HCT116 (cell line): Measurements from ENCODE around the gene CLCA4. TPM values are rescaled to one million over a fixed set of nuclear protein-coding genes. Genes with fewer than 3 reads are reported as not detected.

ENCODE experiments used
- ATAC-seq: fragments of 200-7000 bp; cut with Tn5 transposase; 2 replicates; pipeline ENCODE4 v1.9.1; 2020; ENCODE audit warnings: mild to moderate bottlenecking, moderate library complexity
- BruUV-seq: library from RNA; stranded (reverse); fragments of 400-500 nt; replicated peaks from 2 replicates; lab custom pipeline; 2021; lab: Mats Ljungman, UMichigan
- CTCF ChIA-PET: fragments of 300-600 bp; sonication (Branson Sonifier 250); formaldehyde crosslinking; loops from one replicate; lab custom pipeline; 2021; ENCODE audit warnings: antibody characterized with exemption; lab: Charles Lee
- POLR2A ChIA-PET: fragments of 300-600, 350-600 bp; sonication (Branson Sonifier 250); formaldehyde crosslinking; loops from one replicate; lab custom pipeline; 2021; ENCODE audit warnings: antibody characterized with exemption; lab: Charles Lee
- RAD21 ChIA-PET, 2 experiments: fragments of 300-600 bp; sonication (Branson Sonifier 250); formaldehyde crosslinking; loops; one replicate each; lab custom pipeline; 2023; ENCODE audit warnings: low total read pairs in 2 of 2; ENCODE audit not compliant: uncharacterized antibody in 2 of 2, unreplicated experiment in 2 of 2, low non-redundant PET in 1 of 2; lab: Charles Lee
- DNase-seq: peaks from one replicate; pipeline ENCODE4 v3.0.0-alpha.2; 2010; ENCODE audit warnings: low read depth, low spot score
- H2AFZ ChIP-seq: fragments of 200-600 bp; shearing (Covaris generic), sonication (generic); 2 replicates; pipeline ENCODE4 v1.6.1; 2017; ENCODE audit warnings: low read depth, mixed run types, mixed read lengths, antibody characterized with exemption, low read length; ENCODE audit not compliant: poor library complexity, severe bottlenecking
- H3K27ac ChIP-seq: 2 replicates; pipeline ENCODE4 v1.5.1; 2012; ENCODE audit warnings: low read depth, low read length
- H3K27me3 ChIP-seq: fragments of 200-600 bp; sonication (generic); 2 replicates; pipeline ENCODE4 v1.6.1; 2016; ENCODE audit warnings: mixed run types, low read length, mixed read lengths; ENCODE audit not compliant: insufficient read depth
- H3K36me3 ChIP-seq, 2 experiments: fragments of 200-500 bp in 1 of 2; fragments of 200-600 bp in 1 of 2; sonication (Bioruptor generic) in 1 of 2; sonication (generic) in 1 of 2; 2 replicates each; pipeline versions ENCODE4 v1.5.1 to v1.6.1; 2014 to 2016; ENCODE audit warnings: low read length in 2 of 2, inconsistent platforms in 1 of 2, mixed read lengths in 1 of 2, mixed run types in 1 of 2; ENCODE audit not compliant: insufficient read depth in 2 of 2, control insufficient read depth in 1 of 2
- H3K4me1 ChIP-seq, 2 experiments: fragments of 200-600 bp in 1 of 2; sonication (generic) in 1 of 2; 2 replicates each; pipeline versions ENCODE4 v1.5.1 to v1.6.1; 2012 to 2017; ENCODE audit warnings: low read length in 2 of 2, inconsistent platforms in 1 of 2, mild to moderate bottlenecking in 1 of 2, mixed read lengths in 1 of 2, mixed run types in 1 of 2, moderate library complexity in 1 of 2; ENCODE audit not compliant: insufficient read depth in 2 of 2, control insufficient read depth in 1 of 2
- H3K4me2 ChIP-seq: fragments of 200-600 bp; sonication (generic); 2 replicates; pipeline ENCODE4 v1.6.1; 2017; ENCODE audit warnings: mixed run types, low read length, mixed read lengths
- H3K4me3 ChIP-seq, 2 experiments: fragments of 200-600 bp in 1 of 2; sonication (generic) in 1 of 2; replicated peaks in 1 of 2; 2 replicates each; pipeline ENCODE4 v1.5.1; 2011 to 2016; ENCODE audit warnings: low read length in 2 of 2, control low read depth in 1 of 2, low read depth in 1 of 2, mild to moderate bottlenecking in 1 of 2, mixed read lengths in 1 of 2, mixed run types in 1 of 2
- H3K79me2 ChIP-seq: fragments of 200-600 bp; sonication (generic); 2 replicates; pipeline ENCODE4 v1.6.1; 2017; ENCODE audit warnings: mild to moderate bottlenecking, mixed run types, low read length, moderate library complexity, mixed read lengths; ENCODE audit not compliant: insufficient read depth
- H3K9ac ChIP-seq: fragments of 200-600 bp; sonication (generic); 2 replicates; pipeline ENCODE4 v1.6.1; 2016; ENCODE audit warnings: low read length, mixed read lengths
- H3K9me2 ChIP-seq: fragments of 200-600 bp; sonication (generic), shearing (Covaris generic); 2 replicates; pipeline ENCODE4 v1.6.1; 2017; ENCODE audit warnings: mixed run types, mild to moderate bottlenecking, moderate library complexity; ENCODE audit not compliant: insufficient read depth
- H3K9me3 ChIP-seq, 2 experiments: fragments of 200-500 bp in 1 of 2; fragments of 200-600 bp in 1 of 2; sonication (Bioruptor generic) in 1 of 2; sonication (generic) in 1 of 2; 2 replicates each; pipeline ENCODE4 v1.6.1; 2014 to 2017; ENCODE audit warnings: low read length in 2 of 2, mixed read lengths in 2 of 2, inconsistent platforms in 1 of 2, low read depth in 1 of 2, mild to moderate bottlenecking in 1 of 2, mixed run types in 1 of 2, moderate library complexity in 1 of 2; ENCODE audit not compliant: control insufficient read depth in 1 of 2, insufficient read depth in 1 of 2
- H4K20me1 ChIP-seq: fragments of 200-600 bp; sonication (generic), shearing (Covaris generic); 2 replicates; pipeline ENCODE4 v1.6.1; 2017; ENCODE audit warnings: mixed run types, mild to moderate bottlenecking, moderate library complexity; ENCODE audit not compliant: insufficient read depth
- EGR1 ChIP-seq: IDR thresholded peaks from 2 replicates; pipeline ENCODE4 v1.6.1; 2012; ENCODE audit warnings: low read depth
- EZH2 ChIP-seq: fragments of 200-600 bp; sonication (generic); IDR thresholded peaks from 2 replicates; pipeline ENCODE4 v1.6.1; 2017; ENCODE audit warnings: antibody characterized with exemption, mixed run types
- JUND ChIP-seq: IDR thresholded peaks from 2 replicates; pipeline ENCODE4 v1.6.1; 2012
- POLR2AphosphoS5 ChIP-seq: IDR thresholded peaks from 2 replicates; pipeline ENCODE4 v1.6.1; 2011; ENCODE audit warnings: mild to moderate bottlenecking, low read depth, low read length, moderate library complexity
- RAD21 ChIP-seq: IDR thresholded peaks from 2 replicates; pipeline ENCODE4 v1.6.1; 2012; ENCODE audit warnings: low read depth, mild to moderate bottlenecking
- SIN3A ChIP-seq: IDR thresholded peaks from 2 replicates; pipeline ENCODE4 v1.6.1; 2012; ENCODE audit warnings: low read depth
- SP1 ChIP-seq: IDR thresholded peaks from 2 replicates; pipeline ENCODE4 v1.6.1; 2012; ENCODE audit warnings: low read depth
- SRF ChIP-seq: IDR thresholded peaks from 2 replicates; pipeline ENCODE4 v1.6.1; 2012; ENCODE audit warnings: low read depth
- TCF7L2 ChIP-seq: IDR thresholded peaks from 2 replicates; pipeline ENCODE4 v1.7.0; 2011; ENCODE audit warnings: borderline replicate concordance, inconsistent platforms; ENCODE audit not compliant: insufficient read depth, insufficient read length; ENCODE audit errors: extremely low read depth
- ZFX ChIP-seq: fragments of 450-650 bp; IDR thresholded peaks from 2 replicates; pipeline ENCODE4 v1.6.1; 2017
- intact Hi-C: fragments of 100-400 bp; cut with micrococcal nuclease; formaldehyde crosslinking; loops from 2 replicates; pipeline ENCODE4 v1.10.0; 2022
- total RNA-seq: library from RNA; stranded (reverse); gene quantifications from one replicate; pipeline ENCODE4 v1.2.1, GENCODE V29; 2021; ENCODE audit not compliant: unreplicated experiment
- TF ChIP-seq, protein P1 (sequence below): IDR thresholded peaks from 2 replicates; pipeline ENCODE4 v1.6.1; 2012
- TF ChIP-seq, protein P2 (sequence below): IDR thresholded peaks from 2 replicates; pipeline ENCODE4 v1.6.1; 2011; ENCODE audit warnings: mild to moderate bottlenecking, low read length, moderate library complexity; ENCODE audit not compliant: insufficient replicate concordance; ENCODE audit errors: extremely low read depth
- TF ChIP-seq, protein P3 (sequence below), 3 experiments: fragments of 200-600 bp in 1 of 3; sonication (generic) in 1 of 3; IDR thresholded peaks in 2 of 3; conservative IDR thresholded peaks in 1 of 3; 2 replicates each; pipeline ENCODE4 v1.5.1; 2012 to 2017; ENCODE audit warnings: low read depth in 2 of 3, low read length in 2 of 3, antibody characterized with exemption in 1 of 3, borderline replicate concordance in 1 of 3, control low read depth in 1 of 3, mild to moderate bottlenecking in 1 of 3, mixed read lengths in 1 of 3, mixed run types in 1 of 3, moderate library complexity in 1 of 3; ENCODE audit not compliant: insufficient read depth in 1 of 3
- TF ChIP-seq, protein P4 (sequence below): IDR thresholded peaks from 2 replicates; pipeline ENCODE4 v1.6.1; 2012

Gene CLCA4
- total RNA-seq, 1 experiment from 2014 or later: not detected

- intact Hi-C loops: no loop called here
- no peaks in the 10 kb centered on the region for H3K79me2 ChIP-seq
- BruUV-seq: no TSS peak
- TF ChIP-seq EZH2 (no peak), POLR2AphosphoS5 (no peak), EGR1 (no peak), SRF (no peak), TCF7L2 (no peak), RAD21 (no peak), SIN3A (no peak), JUND (no peak), SP1 (no peak), ZFX (no peak)
- TF ChIP-seq, protein P1, sequence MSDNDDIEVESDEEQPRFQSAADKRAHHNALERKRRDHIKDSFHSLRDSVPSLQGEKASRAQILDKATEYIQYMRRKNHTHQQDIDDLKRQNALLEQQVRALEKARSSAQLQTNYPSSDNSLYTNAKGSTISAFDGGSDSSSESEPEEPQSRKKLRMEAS: no peak
- TF ChIP-seq, protein P2, sequence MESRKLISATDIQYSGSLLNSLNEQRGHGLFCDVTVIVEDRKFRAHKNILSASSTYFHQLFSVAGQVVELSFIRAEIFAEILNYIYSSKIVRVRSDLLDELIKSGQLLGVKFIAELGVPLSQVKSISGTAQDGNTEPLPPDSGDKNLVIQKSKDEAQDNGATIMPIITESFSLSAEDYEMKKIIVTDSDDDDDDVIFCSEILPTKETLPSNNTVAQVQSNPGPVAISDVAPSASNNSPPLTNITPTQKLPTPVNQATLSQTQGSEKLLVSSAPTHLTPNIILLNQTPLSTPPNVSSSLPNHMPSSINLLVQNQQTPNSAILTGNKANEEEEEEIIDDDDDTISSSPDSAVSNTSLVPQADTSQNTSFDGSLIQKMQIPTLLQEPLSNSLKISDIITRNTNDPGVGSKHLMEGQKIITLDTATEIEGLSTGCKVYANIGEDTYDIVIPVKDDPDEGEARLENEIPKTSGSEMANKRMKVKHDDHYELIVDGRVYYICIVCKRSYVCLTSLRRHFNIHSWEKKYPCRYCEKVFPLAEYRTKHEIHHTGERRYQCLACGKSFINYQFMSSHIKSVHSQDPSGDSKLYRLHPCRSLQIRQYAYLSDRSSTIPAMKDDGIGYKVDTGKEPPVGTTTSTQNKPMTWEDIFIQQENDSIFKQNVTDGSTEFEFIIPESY: no peak
- TF ChIP-seq, protein P3, sequence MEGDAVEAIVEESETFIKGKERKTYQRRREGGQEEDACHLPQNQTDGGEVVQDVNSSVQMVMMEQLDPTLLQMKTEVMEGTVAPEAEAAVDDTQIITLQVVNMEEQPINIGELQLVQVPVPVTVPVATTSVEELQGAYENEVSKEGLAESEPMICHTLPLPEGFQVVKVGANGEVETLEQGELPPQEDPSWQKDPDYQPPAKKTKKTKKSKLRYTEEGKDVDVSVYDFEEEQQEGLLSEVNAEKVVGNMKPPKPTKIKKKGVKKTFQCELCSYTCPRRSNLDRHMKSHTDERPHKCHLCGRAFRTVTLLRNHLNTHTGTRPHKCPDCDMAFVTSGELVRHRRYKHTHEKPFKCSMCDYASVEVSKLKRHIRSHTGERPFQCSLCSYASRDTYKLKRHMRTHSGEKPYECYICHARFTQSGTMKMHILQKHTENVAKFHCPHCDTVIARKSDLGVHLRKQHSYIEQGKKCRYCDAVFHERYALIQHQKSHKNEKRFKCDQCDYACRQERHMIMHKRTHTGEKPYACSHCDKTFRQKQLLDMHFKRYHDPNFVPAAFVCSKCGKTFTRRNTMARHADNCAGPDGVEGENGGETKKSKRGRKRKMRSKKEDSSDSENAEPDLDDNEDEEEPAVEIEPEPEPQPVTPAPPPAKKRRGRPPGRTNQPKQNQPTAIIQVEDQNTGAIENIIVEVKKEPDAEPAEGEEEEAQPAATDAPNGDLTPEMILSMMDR (IDR thresholded peaks at IDR 0.05 in 2 of 3, conservative IDR thresholded peaks at IDR 0.05 in 1 of 3; ENCODE audit: borderline replicate concordance in 1 of 3, insufficient read depth in 1 of 3, low read depth in 2 of 3, low read length in 2 of 3): no peak
- TF ChIP-seq, protein P4, sequence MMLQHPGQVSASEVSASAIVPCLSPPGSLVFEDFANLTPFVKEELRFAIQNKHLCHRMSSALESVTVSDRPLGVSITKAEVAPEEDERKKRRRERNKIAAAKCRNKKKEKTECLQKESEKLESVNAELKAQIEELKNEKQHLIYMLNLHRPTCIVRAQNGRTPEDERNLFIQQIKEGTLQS: no peak
- ChIA-PET POLR2A (no interaction called here), RAD21 (no interaction called here), CTCF (interaction anchor here (1.3 kb wide), 1 partner anchor 150 kb away, joined by 3 read pairs; no protein-coding TSS in a partner anchor)
- DNase-seq (no peak), ATAC-seq (no peak)
- H3K9me3 ChIP-seq: no peaks in the 10 kb centered on the region
- H3K9me2 ChIP-seq: no peaks in the 10 kb centered on the region
- no peak overlapping the region for H3K27ac ChIP-seq
- no peak overlapping the region for H3K4me3 ChIP-seq
- H3K4me1 ChIP-seq: no peaks in the 10 kb centered on the region
- H3K4me2 ChIP-seq: no peak overlapping the region
- no peaks in the 10 kb centered on the region for H4K20me1 ChIP-seq
- no peak overlapping the region for H2AFZ ChIP-seq
- H3K27me3 ChIP-seq: no peaks in the 10 kb centered on the region
- no peak overlapping the region for H3K9ac ChIP-seq
- no peaks in the 10 kb centered on the region for H3K36me3 ChIP-seq
Observed at GRCh38 chr1:86498281-86498680, 48.6 kb upstream of the CLCA4 start.
